Measurements from ENCODE around the gene MYOF. TPM values are rescaled to one million over a fixed set of nuclear protein-coding genes. Genes with fewer than 3 reads are reported as not detected.

Gene MYOF
- total RNA-seq, 4 donors from 2014 or later, result 44.6 to 113 (median 74.5) TPM

- DNase-seq (ENCODE audit: low spot score), result no peak
- ATAC-seq (ENCODE audit: low FRiP score), result no peak
- TF ChIP-seq, protein P1, sequence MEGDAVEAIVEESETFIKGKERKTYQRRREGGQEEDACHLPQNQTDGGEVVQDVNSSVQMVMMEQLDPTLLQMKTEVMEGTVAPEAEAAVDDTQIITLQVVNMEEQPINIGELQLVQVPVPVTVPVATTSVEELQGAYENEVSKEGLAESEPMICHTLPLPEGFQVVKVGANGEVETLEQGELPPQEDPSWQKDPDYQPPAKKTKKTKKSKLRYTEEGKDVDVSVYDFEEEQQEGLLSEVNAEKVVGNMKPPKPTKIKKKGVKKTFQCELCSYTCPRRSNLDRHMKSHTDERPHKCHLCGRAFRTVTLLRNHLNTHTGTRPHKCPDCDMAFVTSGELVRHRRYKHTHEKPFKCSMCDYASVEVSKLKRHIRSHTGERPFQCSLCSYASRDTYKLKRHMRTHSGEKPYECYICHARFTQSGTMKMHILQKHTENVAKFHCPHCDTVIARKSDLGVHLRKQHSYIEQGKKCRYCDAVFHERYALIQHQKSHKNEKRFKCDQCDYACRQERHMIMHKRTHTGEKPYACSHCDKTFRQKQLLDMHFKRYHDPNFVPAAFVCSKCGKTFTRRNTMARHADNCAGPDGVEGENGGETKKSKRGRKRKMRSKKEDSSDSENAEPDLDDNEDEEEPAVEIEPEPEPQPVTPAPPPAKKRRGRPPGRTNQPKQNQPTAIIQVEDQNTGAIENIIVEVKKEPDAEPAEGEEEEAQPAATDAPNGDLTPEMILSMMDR (IDR thresholded peaks at IDR 0.05), result no peak
These were observed 209.1 kb downstream of the MYOF start for GRCh38 chr10:93272884-93273675.

GRCh38 chr10:93271347-93271746 lies 210.8 kb downstream of the MYOF start:
- DNase-seq (ENCODE audit: low spot score), result no peak
- TF ChIP-seq, protein P1 (IDR thresholded peaks at IDR 0.05), result no peak
- no peak for ATAC-seq (ENCODE audit: low FRiP score)

DNA sequence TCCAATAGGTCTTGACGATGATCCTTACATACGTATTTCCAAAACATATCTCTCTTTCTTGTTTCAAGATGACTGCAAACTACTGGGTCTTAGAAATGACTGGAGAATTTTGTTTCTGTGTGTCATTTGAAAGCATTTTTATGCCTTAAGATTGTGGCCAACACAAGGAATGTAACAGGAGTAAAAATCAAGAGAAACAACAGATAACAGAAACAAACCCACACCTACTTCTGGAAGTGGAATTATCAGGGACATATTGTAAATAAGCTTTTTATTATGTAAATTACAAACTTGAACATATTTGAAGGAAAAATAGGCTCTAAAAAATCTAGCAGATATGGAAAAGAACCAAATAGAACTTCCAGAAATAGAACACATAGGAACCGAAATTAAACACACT lies 212.9 kb downstream of the MYOF start:
- TF ChIP-seq, protein P1 (IDR thresholded peaks at IDR 0.05), result no peak
- ATAC-seq (ENCODE audit: low FRiP score), result no peak

GRCh38 chr10:93268021-93268420 lies 214.1 kb downstream of the MYOF start:
- TF ChIP-seq, protein P1 (IDR thresholded peaks at IDR 0.05), result no peak
- ATAC-seq (ENCODE audit: low FRiP score) (no peak), DNase-seq (ENCODE audit: low spot score) (no peak)

More for the DNA sequence above, 212.9 kb downstream of the MYOF start:
- DNase-seq (ENCODE audit: low spot score), result no peak

- ATAC-seq (ENCODE audit: low FRiP score), result no peak
- TF ChIP-seq, protein P1 (IDR thresholded peaks at IDR 0.05), result no peak
- DNase-seq (ENCODE audit: low spot score), result no peak
These were observed 214.6 kb downstream of the MYOF start for GRCh38 chr10:93267521-93267920.

GRCh38 chr10:93266858-93267257 lies 215.3 kb downstream of the MYOF start:
- no peak for DNase-seq (ENCODE audit: low spot score)
- ATAC-seq (ENCODE audit: low FRiP score), result no peak
- TF ChIP-seq, protein P1 (IDR thresholded peaks at IDR 0.05), result no peak
